K562 (cell line): ENCODE measurements around the gene RHD. TPM values are rescaled to one million over a fixed set of nuclear protein-coding genes. Genes with fewer than 3 reads are reported as not detected.
A peak's percentile ranks its signal among the peaks of the same experiment; 100 is the strongest.

Source experiments
- EHMT2 ChIP-seq: fragments of 450-650 bp; IDR thresholded peaks from 2 replicates; pipeline ENCODE4 v1.6.1; 2018; ENCODE audit warnings: antibody characterized with exemption
- EP400 ChIP-seq: fragments of 450-650 bp; IDR thresholded peaks from 2 replicates; pipeline ENCODE4 v1.6.1; 2017; ENCODE audit warnings: antibody characterized with exemption, mild to moderate bottlenecking, moderate library complexity
- EWSR1 ChIP-seq: fragments of 450-650 bp; IDR thresholded peaks from 2 replicates; pipeline ENCODE4 v1.6.1; 2018; ENCODE audit warnings: borderline replicate concordance, mild to moderate bottlenecking, low read depth, moderate library complexity; ENCODE audit not compliant: partially characterized antibody
- HLTF ChIP-seq: fragments of 450-650 bp; IDR thresholded peaks from 2 replicates; pipeline ENCODE4 v1.6.1; 2016
- JUN ChIP-seq, 2 experiments: sonication (generic) in 1 of 2; formaldehyde crosslinking in 1 of 2; IDR thresholded peaks; 2 replicates each; pipeline versions ENCODE4 v1.6.1 to v1.8.0; 2012 to 2022; ENCODE audit warnings: borderline replicate concordance in 2 of 2, mild to moderate bottlenecking in 2 of 2, improper control_type of control experiment in 1 of 2, low read depth in 1 of 2, low read length in 1 of 2, missing genetic modification reagents in 1 of 2
- MIER1 ChIP-seq: fragments of 450-650 bp; IDR thresholded peaks from 2 replicates; pipeline ENCODE4 v1.6.1; 2016; ENCODE audit warnings: antibody characterized with exemption, mild to moderate bottlenecking, low read depth
- PRMT5 ChIP-seq: sonication (generic); formaldehyde crosslinking; IDR thresholded peaks from 2 replicates; pipeline ENCODE4 v1.5.0; 2020; ENCODE audit warnings: missing genetic modification reagents
- PTTG1 ChIP-seq: fragments of 450-650 bp; IDR thresholded peaks from 2 replicates; pipeline ENCODE4 v1.6.1; 2016; ENCODE audit warnings: low read depth, mild to moderate bottlenecking, missing genetic modification characterization, missing compliant biosample characterization
- RUNX1 ChIP-seq: sonication (generic); IDR thresholded peaks from 2 replicates; pipeline ENCODE4 v1.6.1; 2016; ENCODE audit warnings: antibody characterized with exemption, low read depth
- SREBF2 ChIP-seq: sonication (generic); formaldehyde crosslinking; IDR thresholded peaks from 2 replicates; pipeline ENCODE4 v1.4.0; 2020; ENCODE audit warnings: mild to moderate bottlenecking, missing genetic modification reagents
- TRIM24 ChIP-seq, 2 experiments: fragments of 450-650 bp; IDR thresholded peaks; 2 replicates each; pipeline ENCODE4 v1.6.1; 2016
- ZNF146 ChIP-seq: IDR thresholded peaks from one replicate; pipeline ENCODE4 v1.6.1; 2018; ENCODE audit warnings: missing compliant biosample characterization; ENCODE audit not compliant: unreplicated experiment
- ZNF224 ChIP-seq: sonication (generic); formaldehyde crosslinking; IDR thresholded peaks from 2 replicates; pipeline ENCODE4 v1.8.0; 2022; ENCODE audit warnings: mild to moderate bottlenecking, missing genetic modification reagents
- ZNF699 ChIP-seq: fragments of 250-450 bp; sonication (Bioruptor Pico); IDR thresholded peaks from 2 replicates; pipeline ENCODE4 v1.8.0; 2021; ENCODE audit warnings: mild to moderate bottlenecking, moderate library complexity; ENCODE audit not compliant: insufficient replicate concordance
- ZNF79 ChIP-seq: fragments of 250-450 bp; sonication (Bioruptor Pico); IDR thresholded peaks from 2 replicates; pipeline ENCODE4 v1.4.0; 2020; ENCODE audit warnings: low read depth, mild to moderate bottlenecking, moderate library complexity
- polyA plus RNA-seq, 8 experiments: library from polyadenylated mRNA; depleted of rRNA in 4 of 8; stranded (reverse) in 5 of 8; unstranded in 3 of 8; fragments of >200 nt; fragmentation: Nextera tagmentation in 2 of 8; fragmentation: Illumina TruSeq in 1 of 8; extraction: Ambion mirVana in 2 of 8; extraction: Trizol in 1 of 8; gene quantifications; 2 replicates each; pipeline versions ENCODE4 v1.2.1 to v1.2.3, GENCODE V29; 2011 to 2014; ENCODE audit warnings: inconsistent platforms in 1 of 8, missing spikeins in 1 of 8
- total RNA-seq, 7 experiments: library from RNA; depleted of rRNA in 6 of 7; stranded (reverse); fragments of >200 nt in 6 of 7; fragmentation: Illumina TruSeq in 2 of 7; extraction: Trizol in 2 of 7; gene quantifications; 2 replicates each; pipeline versions ENCODE4 v1.2.1 to v1.2.3, GENCODE V29; 2011 to 2021; ENCODE audit warnings: low replicate concordance in 1 of 7
- TF ChIP-seq, protein P1 (sequence below): sonication (generic); formaldehyde crosslinking; IDR thresholded peaks from 2 replicates; pipeline ENCODE4 v1.8.1; 2022; ENCODE audit warnings: missing genetic modification reagents
- TF ChIP-seq, protein P2 (sequence below): fragments of 450-650 bp; formaldehyde crosslinking; IDR thresholded peaks from 2 replicates; pipeline ENCODE4 v1.4.0; 2020; ENCODE audit warnings: mild to moderate bottlenecking
- TF ChIP-seq, protein P3 (sequence below): fragments of 250-450 bp; sonication (Bioruptor Pico); IDR thresholded peaks from 2 replicates; pipeline ENCODE4 v1.4.0; 2020
- TF ChIP-seq, protein P4 (sequence below): fragments of 450-650 bp; IDR thresholded peaks from 2 replicates; pipeline ENCODE4 v1.6.1; 2017; ENCODE audit warnings: mild to moderate bottlenecking, moderate library complexity

The RHD gene
- total and polyA plus RNA-seq, 9 of the 15 experiments (the other 6 are each of a cell fraction or from before 2014, with no cell fraction given) = 8.8 to 32.4 (median 15.0) TPM

DNA sequence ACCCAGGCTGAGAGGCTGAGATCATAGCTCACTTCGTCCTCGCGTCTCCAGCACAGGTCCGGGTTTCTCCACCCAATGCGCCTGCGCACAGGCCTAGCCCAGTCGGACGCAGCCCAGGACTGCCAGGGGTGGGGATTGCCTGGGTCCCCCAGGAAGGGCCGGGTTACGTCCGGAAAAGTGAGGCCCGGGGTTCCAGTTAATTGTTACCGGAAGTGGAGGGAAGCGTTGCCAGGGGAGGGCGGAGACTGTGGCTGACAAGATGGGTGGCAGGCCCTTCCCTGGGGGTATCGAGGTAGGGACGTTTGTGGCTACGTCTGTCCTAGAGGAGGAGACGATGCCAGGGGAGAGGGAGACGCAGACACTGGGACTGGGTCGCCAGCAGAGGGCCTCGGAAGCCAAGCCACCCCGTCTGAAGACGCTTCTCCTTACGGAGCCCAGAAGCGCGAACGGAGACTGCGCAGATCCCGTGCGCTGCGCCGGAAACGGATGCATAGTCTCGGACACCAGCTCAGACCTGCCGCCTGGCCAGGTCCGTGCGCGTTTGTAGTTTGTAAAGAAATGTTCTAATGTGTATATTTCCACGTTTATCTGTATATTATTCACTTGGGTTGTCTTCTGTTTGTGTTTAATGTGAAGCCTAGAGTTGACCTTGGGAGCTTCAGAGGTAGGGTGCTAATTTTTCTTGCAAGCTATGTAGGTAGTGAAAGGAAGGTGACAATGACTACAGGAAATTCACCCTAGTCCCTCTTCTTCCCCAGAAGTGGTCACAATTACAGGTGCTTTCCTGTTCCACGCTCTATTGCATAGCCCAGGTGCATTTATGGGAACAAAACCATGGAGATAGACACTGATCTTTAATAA lies 32.4 kb upstream of the RHD start (continued):
- TF ChIP-seq SREBF2 (CRISPR knock-in tag) (no peak), TRIM24 (IDR thresholded peaks at IDR 0.05) (peak; percentile 7 to 57; a peak in 2 of 4 replicates), RUNX1 (peak; percentile 84; the same call in 1 of the 2 replicates), HLTF (peak; percentile 75), MIER1 (no peak), EP400 (peak; percentile 78), EWSR1 (no peak), PTTG1 (tag) (no peak), PRMT5 (CRISPR knock-in tag) (no peak), JUN (IDR thresholded peaks at IDR 0.05; ENCODE audit: borderline replicate concordance, low read depth, low read length) (no peak), JUN (CRISPR knock-in tag; IDR thresholded peaks at IDR 0.05; ENCODE audit: borderline replicate concordance) (no peak), ZNF699 (CRISPR knock-in tag) (no peak), EHMT2 (no peak), ZNF146 (no peak), ZNF79 (no peak), ZNF224 (CRISPR knock-in tag) (no peak)
- TF ChIP-seq, protein P1, sequence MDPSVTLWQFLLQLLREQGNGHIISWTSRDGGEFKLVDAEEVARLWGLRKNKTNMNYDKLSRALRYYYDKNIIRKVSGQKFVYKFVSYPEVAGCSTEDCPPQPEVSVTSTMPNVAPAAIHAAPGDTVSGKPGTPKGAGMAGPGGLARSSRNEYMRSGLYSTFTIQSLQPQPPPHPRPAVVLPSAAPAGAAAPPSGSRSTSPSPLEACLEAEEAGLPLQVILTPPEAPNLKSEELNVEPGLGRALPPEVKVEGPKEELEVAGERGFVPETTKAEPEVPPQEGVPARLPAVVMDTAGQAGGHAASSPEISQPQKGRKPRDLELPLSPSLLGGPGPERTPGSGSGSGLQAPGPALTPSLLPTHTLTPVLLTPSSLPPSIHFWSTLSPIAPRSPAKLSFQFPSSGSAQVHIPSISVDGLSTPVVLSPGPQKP = no peak
- TF ChIP-seq, protein P2, sequence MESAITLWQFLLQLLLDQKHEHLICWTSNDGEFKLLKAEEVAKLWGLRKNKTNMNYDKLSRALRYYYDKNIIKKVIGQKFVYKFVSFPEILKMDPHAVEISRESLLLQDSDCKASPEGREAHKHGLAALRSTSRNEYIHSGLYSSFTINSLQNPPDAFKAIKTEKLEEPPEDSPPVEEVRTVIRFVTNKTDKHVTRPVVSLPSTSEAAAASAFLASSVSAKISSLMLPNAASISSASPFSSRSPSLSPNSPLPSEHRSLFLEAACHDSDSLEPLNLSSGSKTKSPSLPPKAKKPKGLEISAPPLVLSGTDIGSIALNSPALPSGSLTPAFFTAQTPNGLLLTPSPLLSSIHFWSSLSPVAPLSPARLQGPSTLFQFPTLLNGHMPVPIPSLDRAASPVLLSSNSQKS (CRISPR knock-in tag) = peak; percentile 65; the same call in 1 of the 2 replicates
- TF ChIP-seq, protein P3, sequence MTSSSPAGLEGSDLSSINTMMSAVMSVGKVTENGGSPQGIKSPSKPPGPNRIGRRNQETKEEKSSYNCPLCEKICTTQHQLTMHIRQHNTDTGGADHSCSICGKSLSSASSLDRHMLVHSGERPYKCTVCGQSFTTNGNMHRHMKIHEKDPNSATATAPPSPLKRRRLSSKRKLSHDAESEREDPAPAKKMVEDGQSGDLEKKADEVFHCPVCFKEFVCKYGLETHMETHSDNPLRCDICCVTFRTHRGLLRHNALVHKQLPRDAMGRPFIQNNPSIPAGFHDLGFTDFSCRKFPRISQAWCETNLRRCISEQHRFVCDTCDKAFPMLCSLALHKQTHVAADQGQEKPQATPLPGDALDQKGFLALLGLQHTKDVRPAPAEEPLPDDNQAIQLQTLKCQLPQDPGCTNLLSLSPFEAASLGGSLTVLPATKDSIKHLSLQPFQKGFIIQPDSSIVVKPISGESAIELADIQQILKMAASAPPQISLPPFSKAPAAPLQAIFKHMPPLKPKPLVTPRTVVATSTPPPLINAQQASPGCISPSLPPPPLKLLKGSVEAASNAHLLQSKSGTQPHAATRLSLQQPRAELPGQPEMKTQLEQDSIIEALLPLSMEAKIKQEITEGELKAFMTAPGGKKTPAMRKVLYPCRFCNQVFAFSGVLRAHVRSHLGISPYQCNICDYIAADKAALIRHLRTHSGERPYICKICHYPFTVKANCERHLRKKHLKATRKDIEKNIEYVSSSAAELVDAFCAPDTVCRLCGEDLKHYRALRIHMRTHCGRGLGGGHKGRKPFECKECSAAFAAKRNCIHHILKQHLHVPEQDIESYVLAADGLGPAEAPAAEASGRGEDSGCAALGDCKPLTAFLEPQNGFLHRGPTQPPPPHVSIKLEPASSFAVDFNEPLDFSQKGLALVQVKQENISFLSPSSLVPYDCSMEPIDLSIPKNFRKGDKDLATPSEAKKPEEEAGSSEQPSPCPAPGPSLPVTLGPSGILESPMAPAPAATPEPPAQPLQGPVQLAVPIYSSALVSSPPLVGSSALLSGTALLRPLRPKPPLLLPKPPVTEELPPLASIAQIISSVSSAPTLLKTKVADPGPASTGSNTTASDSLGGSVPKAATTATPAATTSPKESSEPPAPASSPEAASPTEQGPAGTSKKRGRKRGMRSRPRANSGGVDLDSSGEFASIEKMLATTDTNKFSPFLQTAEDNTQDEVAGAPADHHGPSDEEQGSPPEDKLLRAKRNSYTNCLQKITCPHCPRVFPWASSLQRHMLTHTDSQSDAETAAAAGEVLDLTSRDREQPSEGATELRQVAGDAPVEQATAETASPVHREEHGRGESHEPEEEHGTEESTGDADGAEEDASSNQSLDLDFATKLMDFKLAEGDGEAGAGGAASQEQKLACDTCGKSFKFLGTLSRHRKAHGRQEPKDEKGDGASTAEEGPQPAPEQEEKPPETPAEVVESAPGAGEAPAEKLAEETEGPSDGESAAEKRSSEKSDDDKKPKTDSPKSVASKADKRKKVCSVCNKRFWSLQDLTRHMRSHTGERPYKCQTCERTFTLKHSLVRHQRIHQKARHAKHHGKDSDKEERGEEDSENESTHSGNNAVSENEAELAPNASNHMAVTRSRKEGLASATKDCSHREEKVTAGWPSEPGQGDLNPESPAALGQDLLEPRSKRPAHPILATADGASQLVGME = 0 out of 2 replicates have a peak, but pooled peaks have one; percentile 32
- TF ChIP-seq, protein P4, sequence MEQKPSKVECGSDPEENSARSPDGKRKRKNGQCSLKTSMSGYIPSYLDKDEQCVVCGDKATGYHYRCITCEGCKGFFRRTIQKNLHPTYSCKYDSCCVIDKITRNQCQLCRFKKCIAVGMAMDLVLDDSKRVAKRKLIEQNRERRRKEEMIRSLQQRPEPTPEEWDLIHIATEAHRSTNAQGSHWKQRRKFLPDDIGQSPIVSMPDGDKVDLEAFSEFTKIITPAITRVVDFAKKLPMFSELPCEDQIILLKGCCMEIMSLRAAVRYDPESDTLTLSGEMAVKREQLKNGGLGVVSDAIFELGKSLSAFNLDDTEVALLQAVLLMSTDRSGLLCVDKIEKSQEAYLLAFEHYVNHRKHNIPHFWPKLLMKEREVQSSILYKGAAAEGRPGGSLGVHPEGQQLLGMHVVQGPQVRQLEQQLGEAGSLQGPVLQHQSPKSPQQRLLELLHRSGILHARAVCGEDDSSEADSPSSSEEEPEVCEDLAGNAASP = no peak
